GM19351 (cell line): ENCODE data around the gene TMEM218.

ENCODE experiments used
- ATAC-seq: cut with Tn5 transposase; IDR thresholded peaks from one replicate; pipeline ENCODE4 v1.9.1; 2021; ENCODE audit warnings: mild to moderate bottlenecking, moderate library complexity; ENCODE audit not compliant: unreplicated experiment

TMEM218 gene

DNA sequence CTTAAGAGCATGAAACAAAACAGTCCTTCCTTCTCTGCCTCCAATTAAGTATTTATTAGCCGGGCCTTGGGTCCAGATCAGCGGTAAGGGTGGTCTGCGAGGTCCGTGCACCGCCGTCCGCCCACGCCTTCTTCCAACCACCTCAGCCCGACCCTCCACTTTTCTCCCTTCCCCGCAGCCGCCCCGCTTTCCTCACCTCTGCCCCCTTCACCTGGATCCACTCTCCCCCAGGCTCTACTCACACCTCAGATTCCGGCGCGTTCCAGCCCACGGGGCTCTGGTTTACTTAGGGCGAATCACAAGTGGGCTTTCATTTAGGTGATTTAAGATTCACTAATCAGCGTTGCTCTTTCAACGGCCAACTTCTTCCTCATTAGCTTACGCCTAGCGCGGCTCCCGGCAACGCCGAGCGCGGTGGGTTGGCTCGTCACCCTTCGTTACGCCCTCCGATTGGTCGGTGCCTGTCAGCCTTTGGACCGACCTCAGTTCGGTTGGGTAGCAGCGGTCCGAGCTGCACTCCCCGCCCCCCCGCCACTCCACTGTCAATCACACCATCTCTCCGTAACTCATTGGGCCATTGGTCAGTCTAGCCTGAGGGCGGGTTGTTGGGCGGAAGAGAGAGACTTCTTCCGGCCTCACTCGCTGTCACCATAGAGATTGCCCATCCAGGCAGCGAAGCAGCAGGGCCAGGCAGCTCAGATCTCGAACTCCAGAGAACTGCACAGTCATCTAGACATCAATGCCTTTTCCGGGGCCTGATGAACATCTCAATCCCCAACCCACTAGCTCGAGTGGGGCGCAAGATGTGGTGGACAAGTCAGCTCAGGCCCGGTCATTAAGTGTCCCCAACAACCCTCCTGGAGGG lies at the start of gene TMEM218:
Gene TMEM218, minus strand, starts transcription at position 284 of the 865 bp plus-strand sequence. CDS start 9,385 bp downstream, outside the sequence.
- ATAC-seq, result peak; percentile 97

DNA sequence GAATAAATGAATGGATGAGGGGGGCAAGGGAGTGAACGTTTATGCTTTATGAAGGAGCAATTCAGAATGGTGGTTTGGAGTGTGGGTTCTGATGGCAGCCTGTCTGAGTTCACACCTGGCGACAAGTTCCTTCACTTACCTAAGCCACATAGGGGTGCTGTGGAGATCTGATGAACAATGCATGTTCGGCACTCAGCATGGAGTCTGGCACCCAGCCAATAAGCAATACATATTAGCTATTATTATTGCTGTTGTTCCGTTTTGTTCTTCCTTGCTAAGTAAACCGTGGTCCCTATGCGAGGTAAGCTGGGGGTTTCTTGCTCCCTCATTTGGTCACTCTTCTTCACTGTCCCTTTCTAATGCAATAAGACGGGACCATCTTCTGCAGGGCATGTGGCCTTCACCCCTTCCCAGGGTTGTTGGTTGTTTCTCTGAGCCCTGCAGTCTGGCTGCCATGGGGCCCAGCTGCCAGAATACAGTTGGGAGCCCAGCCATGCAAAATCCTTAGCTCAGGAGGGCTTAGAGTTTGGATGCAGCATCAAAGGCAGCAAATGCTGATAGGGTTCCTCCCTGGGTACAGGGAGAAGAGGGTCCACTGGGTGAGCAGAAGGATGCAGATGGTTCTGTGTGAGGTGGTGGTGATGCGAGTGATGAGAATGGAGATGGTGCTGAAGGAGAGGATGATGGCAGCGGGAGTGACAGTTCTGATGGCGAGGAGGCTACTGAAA lies 46.7 kb upstream of the TMEM218 start:
- no peak for ATAC-seq

DNA sequence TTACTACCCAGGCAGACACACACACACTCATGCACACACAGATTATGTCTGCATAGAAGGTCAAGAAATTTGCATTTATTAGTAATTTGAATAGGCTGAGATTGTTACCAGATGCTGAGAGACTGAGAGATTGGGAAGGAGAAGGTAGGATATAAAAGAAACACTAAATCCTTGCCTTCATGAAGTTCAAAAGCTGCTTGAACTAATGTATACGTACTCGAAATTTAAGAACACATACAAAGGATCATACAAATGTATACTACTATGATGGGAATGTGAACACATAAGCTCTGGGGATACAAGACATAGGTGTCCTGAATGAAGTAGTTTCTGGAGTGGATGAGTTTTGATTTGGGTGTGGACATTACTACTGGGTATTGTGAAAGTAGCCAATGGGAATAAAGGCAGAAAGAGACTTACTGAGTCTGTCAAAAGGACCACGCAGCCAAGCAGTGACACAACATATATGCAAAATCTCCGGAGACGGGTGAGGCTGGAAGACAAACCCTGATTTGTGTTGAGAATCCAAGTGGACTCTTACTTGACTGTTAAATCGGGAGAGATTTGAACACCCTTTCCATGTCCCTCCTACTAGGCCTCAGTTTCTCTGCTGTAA lies 45.8 kb upstream of the TMEM218 start:
- ATAC-seq, result no peak

DNA sequence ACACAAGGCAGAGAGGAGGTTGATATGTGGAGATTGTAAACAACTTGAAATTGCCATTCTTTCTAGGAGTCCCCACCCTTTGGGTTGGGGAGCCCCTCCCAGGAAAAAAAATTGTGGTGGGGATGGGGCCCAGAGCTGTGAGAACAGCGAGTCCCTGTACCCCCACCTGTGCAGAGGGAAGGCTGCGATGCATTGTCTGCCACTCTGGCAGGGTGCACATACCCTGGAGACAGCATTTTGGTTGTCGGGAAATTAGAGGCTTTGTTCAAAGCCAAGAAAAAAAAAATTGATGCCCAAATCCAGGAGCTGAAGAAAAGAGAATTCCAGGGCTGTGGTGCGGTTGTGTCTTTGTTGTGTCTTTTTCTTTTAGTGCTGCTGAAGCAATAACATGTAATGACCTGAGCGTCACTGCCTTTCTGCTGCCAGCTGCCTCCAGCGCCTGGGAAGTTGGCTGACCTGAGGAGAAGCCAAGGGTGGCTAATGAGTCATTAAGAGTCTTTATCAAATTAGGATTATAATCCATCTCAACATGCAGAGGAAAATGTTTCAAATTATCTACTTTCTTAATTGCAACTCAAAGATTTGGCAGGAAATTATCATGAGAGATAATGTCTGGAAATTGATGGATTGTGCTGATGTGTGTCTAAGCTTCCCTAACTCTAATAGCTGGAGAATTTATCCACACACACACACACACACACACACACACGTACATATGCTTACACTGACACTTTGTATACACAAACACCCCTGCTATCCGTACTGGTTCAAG lies 45.1 kb upstream of the TMEM218 start:
- no peak for ATAC-seq

DNA sequence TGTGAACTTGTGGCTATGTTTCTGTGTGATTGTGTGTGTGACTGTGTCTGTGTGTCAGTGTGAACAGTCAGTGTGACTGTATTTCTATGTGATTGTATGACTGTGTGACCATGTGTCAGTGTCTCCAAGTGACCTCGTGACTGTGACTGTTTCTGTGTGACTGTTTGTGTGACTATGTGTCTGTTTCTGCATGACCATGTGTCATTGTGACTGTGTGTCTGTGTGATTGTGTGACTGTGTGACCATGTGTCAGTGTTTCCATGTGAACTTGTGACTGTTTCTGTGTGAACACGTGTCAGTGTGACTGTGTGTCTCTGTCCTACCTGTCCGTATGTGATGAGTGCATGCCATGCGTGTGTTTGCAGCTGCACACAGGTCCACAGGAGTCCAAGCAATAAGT lies 44.3 kb upstream of the TMEM218 start:
- ATAC-seq, result no peak

DNA sequence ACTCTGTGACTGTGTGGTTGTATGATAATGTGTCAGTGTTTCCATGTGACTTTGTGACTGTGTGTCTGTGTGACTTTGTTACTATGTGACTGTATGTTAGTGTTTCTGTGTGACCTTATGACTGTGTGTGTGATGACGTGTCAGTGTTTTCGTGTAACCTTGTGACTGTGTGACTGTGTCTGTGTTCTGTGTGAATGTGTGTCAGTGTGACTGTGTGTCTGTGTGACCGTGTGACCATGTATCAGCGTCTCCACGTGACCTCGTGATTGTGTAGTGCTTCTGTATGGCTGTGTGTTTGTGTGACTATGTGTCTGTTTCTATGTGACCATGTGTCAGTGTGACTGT lies 43.6 kb upstream of the TMEM218 start:
- no peak for ATAC-seq

DNA sequence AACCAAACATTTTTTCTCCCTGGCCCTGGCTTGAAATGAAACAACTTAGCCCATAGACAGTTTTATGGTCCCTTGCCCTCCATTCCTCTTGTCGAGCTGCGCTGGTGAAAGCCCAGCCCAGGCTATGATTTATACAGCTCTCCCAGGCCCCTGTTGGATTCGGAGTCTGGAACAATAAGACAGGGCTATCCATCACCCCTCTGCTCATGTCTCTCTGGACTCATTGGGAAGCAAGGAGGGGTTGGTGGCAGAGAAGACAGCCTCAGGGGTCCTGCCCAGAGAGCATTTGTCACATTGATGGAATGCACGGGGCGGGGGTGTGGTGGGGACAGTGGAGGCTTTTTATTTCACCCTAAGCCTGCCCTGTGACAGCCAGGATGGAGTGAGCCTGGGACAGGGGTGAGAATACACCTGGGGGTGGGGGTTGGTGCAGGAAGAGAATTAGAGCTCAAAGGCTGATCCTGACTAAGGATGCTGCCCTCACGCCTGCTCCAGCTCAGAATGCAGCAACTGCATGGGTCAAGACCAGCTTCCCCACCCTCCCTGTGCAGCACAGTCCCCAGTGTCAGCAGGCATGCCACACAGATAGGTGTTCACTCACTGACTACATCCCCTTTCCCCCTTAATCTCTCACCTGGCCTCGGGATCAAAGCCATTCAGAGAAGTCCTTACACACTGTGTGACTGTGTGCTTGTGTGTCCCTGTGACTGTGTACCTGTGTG lies 43.1 kb upstream of the TMEM218 start:
- ATAC-seq, result no peak

DNA sequence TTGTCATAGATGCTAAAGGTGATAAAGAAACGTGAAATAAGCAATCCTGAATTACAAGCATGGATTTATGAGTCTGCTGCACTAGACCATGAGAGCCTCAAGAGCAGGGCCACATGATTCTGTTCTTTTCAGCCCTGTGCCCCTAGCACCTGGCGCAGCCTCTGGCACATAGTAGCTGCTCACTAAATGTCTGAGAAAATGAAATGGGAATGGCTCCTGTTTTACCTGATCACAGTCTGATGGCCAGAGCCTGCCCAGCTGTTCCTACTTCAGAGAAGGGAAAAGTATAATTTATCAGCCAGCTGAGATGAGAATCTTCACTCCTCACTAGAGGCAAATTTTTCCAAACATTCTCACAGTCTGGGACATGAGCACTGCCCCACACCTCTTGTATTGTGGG lies 42.4 kb upstream of the TMEM218 start:
- no peak for ATAC-seq

DNA sequence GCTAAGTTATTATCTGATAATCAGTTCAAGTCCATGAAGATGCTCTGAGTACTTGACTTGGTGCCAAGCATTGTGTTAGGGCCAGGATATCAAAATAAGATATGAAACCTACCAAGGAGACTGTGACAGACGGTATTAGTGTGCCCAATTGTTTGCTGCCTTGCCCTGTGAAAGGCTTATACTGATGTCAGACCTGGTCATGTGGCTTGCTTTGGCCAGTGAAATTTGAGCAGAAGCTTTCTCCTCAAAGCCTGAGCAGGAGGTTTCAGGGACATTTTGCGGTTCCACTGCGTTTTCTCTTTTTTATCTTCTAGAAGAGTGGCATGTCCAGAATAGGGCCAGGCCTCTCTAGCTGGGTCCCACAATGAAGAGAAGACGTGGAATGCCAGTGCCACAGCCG lies 37.3 kb upstream of the TMEM218 start:
- no peak for ATAC-seq

DNA sequence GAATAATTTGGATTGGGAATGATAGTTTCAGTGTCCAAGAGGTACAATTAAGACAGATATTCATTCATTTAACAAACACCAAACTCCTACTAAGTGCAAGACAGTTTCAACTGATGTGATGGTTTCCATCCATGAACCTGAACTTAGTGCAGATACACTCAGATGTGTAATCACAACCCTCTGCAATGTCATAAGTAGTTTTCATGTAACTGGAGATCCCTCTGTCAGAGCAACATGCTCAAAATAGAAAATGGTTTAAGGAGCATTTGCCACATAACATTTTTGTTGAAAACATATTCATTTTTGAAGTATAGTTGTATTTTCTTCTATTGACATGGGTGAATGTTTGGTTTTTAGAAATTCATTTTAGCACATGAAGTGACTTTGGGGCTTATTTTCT lies 36.6 kb upstream of the TMEM218 start:
- ATAC-seq, result no peak

DNA sequence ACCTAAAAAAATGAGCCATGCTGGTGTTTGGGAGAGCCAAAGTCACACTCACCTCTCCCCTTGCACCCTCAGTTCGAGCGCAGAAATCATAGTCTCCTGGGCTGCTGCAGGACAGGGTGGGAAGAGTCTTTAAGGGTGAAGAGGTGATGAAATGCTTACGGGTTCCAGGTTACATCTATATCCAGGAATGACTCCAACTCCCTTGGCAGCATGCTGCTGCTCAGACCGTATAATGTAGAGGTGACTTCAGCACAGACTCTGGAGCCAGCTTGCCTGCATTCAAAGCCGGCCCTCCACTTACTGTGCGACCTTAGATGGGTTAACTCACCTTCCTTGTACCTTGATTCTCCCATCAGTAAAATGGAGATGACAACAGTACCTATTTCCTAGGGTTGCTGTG lies 35.9 kb upstream of the TMEM218 start:
- ATAC-seq, result no peak

DNA sequence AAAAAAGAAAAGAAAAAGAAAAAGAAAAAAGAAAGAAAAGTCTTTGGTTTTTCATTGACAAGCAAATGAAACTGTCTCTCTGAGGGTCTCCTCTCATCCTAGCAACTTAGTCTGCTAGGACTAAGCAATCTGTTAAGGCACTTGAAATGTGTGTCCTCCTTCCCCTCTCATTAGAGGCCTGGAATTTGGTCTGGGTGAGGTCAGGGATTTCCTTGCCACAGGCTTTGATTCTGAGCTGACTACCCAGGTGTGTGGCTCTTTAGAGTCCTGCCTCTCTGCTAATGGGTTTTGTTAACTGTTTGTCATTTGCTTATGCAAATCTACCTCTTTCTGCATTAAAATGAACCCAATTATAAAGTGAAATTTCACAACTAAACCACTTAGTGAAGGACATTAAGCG lies 34.8 kb upstream of the TMEM218 start:
- no peak for ATAC-seq

DNA sequence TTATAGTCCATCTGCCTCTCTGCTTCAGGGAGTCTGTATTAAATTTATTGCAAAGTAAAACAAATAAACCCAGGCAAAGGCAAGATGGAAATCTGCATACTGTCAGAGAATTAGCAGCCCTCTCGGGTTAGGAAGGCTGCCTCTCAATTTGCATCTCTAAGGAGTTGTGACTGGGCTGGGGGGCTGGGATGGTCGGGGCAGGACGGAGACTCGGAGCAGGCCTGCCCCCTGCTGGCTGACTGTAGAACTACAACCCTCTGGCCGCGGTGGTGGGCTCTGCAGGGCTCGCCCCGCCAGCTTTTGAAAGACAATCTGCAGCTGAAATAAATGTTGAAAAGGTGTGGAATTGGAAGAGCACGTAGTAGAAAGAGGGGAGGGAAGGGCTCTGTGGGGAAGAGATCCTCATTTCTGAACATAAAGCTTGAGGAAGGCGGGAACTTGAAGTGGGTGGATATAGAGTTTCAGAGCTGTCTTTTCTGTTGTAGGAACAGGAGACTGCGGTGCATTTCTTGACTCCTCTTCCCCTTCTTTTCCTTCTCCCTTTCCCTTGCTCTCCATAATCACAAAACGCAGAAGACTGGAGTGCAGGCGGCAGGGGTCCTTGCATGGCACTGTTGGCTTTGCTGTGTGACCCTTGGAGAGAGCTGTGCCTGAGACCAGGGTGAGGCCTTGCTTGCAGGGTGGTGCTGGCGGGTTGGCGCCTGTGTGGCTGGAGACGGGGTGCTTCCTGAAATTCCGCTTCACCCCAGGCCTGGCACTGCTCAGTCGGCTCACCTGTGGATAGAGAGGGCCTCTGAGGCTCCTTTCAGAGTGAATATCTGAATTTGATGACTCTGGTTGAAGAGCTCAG lies 30.5 kb upstream of the TMEM218 start:
- peak; percentile 90 for ATAC-seq

DNA sequence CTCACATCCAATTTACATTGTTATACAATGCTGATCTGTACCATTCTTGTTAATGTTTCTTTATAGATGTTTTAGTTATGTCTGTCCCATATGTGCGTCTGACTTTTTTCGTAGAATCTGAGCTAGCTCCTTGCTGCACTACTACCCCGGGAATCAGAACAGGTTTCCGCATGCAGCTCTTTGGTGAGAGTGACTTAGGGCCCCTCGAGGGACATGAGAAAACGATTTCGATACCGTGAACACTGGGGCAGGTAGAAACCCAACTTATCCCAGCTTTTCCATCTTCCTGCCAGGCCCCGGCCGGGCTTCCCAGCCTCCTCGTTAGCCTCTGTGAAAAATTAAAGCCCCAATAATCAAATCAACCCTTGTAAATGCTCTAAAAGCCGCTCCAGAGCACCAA lies 29.8 kb upstream of the TMEM218 start:
- ATAC-seq, result no peak

DNA sequence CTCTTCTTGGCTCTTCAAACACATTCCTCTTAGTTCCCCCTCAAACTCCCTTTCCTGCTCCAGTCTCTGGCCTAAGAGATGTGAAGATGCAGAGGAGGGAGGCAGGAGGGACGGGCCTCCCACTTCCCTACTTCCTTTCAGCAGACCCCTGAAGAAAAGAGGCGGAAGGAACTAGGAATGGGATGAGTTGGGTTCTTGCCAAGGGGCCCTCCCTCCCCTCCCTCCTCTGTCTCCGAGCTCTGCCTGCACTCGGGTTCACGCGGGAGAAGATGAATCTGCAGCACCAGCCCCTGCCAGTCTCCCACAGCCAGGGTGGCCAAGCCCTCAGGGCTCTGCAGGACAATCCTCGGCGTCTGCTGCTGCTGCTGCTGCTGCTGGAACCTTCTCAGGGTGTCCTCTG lies 28.8 kb upstream of the TMEM218 start:
- ATAC-seq, result no peak

DNA sequence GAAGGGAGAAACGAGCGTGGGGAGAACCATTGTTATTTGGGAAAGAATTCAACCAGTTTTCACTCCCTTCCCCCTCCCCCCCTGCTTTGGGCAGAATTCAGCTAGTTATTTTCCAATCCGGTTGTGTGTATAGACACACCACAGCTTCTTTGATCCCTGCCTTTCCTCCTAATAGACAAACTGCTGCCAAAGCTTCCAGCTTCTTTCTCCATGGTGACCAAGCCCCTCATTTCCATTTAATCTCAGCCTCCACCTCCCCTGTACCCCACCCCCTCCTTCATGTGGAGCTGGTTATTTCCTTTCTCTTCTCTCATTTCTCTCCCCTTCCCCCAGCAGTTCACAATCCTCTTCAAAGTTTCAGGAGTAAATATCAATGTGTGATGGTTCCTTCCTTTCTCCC lies 28.4 kb upstream of the TMEM218 start:
- ATAC-seq, result no peak

DNA sequence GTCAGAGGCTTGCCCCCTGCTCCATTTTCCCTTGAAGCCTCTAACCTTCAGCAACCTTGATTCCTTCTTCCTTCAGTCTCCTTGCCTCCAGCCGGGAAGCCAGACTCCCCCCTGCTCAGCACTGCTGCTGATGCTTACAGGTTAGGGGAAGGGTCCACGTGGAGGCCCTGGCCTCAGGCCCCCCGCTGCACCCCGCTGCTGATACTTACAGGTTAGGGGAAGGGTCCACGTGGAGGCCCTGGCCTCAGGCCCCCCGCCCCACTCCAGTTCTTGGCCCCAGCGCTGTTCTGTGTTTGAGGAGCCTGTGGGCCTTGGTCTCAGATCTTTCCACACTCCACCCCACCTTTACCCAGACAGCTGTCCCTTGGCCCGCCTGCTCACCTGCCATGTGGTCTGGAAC lies 27.5 kb upstream of the TMEM218 start:
- ATAC-seq, result no peak

DNA sequence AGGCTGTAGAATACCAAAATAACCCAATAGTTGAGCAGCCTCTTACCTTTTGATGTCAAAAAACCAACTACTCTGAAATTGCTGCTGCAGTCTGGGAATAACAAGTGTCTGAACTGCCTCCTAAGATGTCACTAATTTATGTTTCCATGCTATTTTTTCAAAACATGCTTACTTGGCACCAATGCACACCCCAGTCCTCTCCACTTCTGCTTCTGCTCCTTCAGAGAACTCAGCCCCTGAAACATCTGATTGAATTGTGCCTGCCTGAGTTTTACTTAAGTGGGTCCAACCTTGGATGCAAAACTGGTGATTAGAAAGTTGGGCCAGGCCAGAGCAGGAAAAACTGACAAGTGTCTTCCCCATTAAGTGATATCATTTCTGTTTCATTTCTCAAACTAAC lies 24.6 kb upstream of the TMEM218 start:
- no peak for ATAC-seq

DNA sequence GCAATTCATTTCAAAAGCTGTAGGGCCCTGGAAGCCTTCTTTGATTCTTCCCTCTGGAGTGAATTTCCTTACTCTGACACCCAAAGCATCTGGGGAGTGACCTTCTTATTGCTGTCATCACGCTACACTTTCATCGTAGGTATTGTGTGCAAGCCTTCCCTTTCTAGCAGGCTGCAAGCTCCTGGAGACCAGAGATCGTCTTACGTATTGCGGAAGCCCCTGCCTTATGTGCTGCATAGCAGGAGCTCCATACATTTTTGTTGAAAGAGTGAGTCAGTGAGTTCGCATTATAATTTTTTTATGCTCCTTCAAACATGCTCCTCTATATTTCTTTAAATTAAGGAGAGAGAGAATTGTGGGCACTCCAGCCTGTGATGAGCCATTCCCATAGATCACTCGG lies 21.2 kb upstream of the TMEM218 start:
- ATAC-seq, result no peak

DNA sequence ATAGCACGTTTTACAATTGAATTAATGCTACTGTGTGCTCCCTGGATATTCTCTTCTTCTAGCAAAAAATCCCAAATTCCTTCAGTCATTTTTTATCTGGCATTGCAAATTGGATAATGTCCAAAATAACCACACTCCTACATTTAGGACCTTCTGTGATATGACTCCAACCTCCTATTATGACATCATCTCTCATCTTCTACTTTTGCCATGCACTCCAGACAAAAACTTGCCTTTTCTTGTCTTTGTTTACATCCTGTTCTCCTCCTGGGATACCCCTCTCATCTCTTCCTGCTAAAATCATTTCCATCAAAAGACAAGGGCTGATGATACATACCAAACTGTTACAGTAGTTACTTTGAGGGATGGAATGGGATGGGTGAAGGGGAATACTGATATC lies 20.6 kb upstream of the TMEM218 start:
- no peak for ATAC-seq
